Nephron (organoid): ENCODE measurements around the gene REEP2.
A peak's percentile ranks its signal among the peaks of the same experiment; 100 is the strongest.

Experiments
- H3K27ac Mint-ChIP-seq, 3 experiments: 2 replicates each; pipeline ENCODE4 v1.8.0; 2020; ENCODE audit warnings: mixed read lengths in 3 of 3, mild to moderate bottlenecking in 2 of 3, moderate library complexity in 1 of 3
- H3K27me3 Mint-ChIP-seq: 2 replicates; pipeline ENCODE4 v1.8.0; 2021; ENCODE audit warnings: low read depth, mild to moderate bottlenecking, moderate library complexity, mixed read lengths
- H3K36me3 Mint-ChIP-seq: 2 replicates; pipeline ENCODE4 v1.8.0; 2020; ENCODE audit warnings: low read depth, mixed read lengths
- H3K4me1 Mint-ChIP-seq: 2 replicates; pipeline ENCODE4 v1.8.0; 2020; ENCODE audit warnings: mixed read lengths
- H3K4me3 Mint-ChIP-seq, 3 experiments: 2 replicates each; pipeline ENCODE4 v1.8.0; 2020; ENCODE audit warnings: mild to moderate bottlenecking in 3 of 3, mixed read lengths in 3 of 3, moderate library complexity in 2 of 3
- H3K9me3 Mint-ChIP-seq: 2 replicates; pipeline ENCODE4 v1.8.0; 2020; ENCODE audit warnings: mixed read lengths
- TF ChIP-seq, protein P1 (sequence below), 3 experiments: fragments of 200-600 bp; sonication (generic); IDR thresholded peaks; one replicate each; pipeline ENCODE4 v1.5.0; 2021; ENCODE audit warnings: antibody characterized with exemption in 3 of 3; ENCODE audit not compliant: unreplicated experiment in 3 of 3

REEP2 gene

DNA sequence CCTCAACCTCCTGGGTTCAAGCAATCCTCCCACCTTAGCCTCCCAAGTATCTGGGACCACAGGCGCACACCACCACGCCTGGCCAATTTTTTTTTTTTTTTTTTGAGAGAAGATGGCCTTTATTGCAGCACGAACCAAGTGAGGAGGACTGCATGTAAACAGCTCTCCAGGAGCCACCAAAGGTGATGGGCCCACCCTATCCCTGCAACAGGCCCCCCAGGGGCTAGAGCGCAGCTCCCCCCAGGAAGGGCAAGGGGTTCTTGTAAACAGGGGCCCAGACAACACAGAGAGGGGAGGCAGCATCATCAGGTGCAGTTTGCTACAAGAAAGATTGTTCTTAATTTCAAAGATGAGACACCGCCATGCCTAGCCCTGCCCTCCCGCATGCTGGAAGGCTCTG lies 13.9 kb downstream of the REEP2 start:
- Mint-ChIP-seq H3K36me3 (no peaks in the 10 kb centered on the region), H3K4me1 (peaks cover 33% of the 10 kb centered on the region), H3K27me3 (peaks cover 29% of the 10 kb centered on the region), H3K27ac (no peak overlapping the region), H3K4me3 (no peak overlapping the region), H3K9me3 (no peaks in the 10 kb centered on the region)
- TF ChIP-seq, protein P1, sequence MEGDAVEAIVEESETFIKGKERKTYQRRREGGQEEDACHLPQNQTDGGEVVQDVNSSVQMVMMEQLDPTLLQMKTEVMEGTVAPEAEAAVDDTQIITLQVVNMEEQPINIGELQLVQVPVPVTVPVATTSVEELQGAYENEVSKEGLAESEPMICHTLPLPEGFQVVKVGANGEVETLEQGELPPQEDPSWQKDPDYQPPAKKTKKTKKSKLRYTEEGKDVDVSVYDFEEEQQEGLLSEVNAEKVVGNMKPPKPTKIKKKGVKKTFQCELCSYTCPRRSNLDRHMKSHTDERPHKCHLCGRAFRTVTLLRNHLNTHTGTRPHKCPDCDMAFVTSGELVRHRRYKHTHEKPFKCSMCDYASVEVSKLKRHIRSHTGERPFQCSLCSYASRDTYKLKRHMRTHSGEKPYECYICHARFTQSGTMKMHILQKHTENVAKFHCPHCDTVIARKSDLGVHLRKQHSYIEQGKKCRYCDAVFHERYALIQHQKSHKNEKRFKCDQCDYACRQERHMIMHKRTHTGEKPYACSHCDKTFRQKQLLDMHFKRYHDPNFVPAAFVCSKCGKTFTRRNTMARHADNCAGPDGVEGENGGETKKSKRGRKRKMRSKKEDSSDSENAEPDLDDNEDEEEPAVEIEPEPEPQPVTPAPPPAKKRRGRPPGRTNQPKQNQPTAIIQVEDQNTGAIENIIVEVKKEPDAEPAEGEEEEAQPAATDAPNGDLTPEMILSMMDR (IDR thresholded peaks at IDR 0.05; ENCODE audit: unreplicated experiment in 3 of 3), result no peak

DNA sequence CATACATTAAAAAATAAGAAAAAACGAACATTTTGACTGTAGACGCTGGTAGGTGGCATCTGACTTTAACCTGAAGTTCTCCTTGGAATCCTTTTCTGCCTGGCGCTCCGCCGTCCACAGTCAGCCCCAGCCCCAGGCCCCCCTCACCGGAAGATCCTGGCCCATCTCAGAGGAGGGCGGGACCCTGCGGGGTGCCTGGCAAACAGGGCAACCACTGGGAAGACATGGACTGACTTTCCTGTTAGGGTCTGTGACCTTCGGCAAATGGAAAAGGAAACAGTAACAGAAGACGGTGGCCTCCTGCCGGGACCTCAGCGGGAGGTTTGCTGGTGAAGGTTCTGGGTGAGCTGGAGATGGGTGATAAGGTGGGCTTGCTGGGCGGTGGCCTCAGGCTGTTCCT lies 14.7 kb downstream of the REEP2 start:
- H3K27me3 Mint-ChIP-seq, result peaks cover 29% of the 10 kb centered on the region
- TF ChIP-seq, protein P1 (IDR thresholded peaks at IDR 0.05; ENCODE audit: unreplicated experiment in 3 of 3), result no peak
- no peak overlapping the region for H3K4me3 Mint-ChIP-seq

DNA sequence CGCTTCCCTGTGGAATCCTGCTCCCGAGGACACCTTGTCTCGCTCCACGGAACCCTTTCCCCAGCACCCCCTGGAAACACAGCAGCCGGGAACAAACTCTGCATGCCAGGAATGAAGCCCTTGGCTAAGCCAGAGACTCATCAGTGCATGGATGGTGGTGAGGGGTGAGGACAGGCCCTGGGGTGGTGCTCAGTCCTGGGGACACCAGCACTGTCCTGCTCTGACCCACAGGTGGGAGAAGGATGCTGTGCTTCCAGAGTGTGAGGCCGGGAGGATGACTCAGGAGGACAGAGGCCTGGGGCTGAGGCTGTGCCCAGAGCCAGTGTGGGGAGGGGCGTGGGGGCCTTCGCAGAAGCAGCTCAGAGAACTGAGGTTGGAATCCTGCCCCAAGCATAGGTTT lies 15.3 kb downstream of the REEP2 start:
- peaks cover 33% of the 10 kb centered on the region for H3K4me1 Mint-ChIP-seq
- H3K27me3 Mint-ChIP-seq, result peaks cover 33% of the 10 kb centered on the region
- H3K36me3 Mint-ChIP-seq, result no peaks in the 10 kb centered on the region
- no peak overlapping the region for H3K4me3 Mint-ChIP-seq
- H3K9me3 Mint-ChIP-seq, result no peaks in the 10 kb centered on the region
- no peak overlapping the region for H3K27ac Mint-ChIP-seq
- TF ChIP-seq, protein P1 (IDR thresholded peaks at IDR 0.05; ENCODE audit: unreplicated experiment in 3 of 3), result no peak

More for the DNA sequence above, 14.7 kb downstream of the REEP2 start:
- no peaks in the 10 kb centered on the region for H3K36me3 Mint-ChIP-seq
- H3K4me1 Mint-ChIP-seq, result peaks cover 38% of the 10 kb centered on the region
- H3K9me3 Mint-ChIP-seq, result no peaks in the 10 kb centered on the region
- H3K27ac Mint-ChIP-seq, result no peak overlapping the region

DNA sequence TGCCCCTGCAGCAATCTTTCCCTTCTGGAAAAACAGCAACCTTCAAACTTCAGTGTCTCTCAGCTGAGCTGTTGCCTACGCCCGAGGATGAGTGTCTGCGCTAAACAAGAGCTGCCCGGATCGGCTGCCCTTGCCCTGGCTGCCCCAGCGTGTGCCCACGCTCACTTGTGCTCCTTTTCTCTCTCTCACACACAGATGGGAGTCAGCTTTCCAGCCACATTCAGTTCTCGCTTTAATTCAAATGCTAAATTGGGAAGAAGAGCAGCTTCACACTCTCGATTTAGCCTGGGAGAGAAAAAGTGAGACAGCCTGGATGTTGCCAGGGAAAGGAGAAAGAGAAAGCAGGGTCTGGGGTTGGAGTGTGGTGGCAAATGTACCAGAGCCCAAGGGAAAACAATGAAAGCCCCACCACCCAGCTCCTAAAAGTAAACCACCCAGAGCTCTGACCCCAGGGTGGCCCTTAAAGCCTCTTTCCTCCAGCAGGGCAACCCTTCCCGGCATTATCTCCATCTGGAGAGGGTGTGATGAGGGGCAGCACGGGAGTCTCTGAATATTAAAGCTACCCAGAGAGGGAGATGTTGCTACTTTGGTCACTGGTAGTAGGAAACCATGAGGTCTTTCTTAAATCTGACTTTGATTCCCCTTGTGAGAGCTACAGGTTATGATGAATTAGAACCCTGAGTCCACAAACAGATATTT lies 16.5 kb downstream of the REEP2 start:
- H3K27ac Mint-ChIP-seq, result no peak overlapping the region
- peaks cover 26% of the 10 kb centered on the region for H3K4me1 Mint-ChIP-seq
- no peaks in the 10 kb centered on the region for H3K9me3 Mint-ChIP-seq
- no peaks in the 10 kb centered on the region for H3K36me3 Mint-ChIP-seq
- no peak overlapping the region for H3K4me3 Mint-ChIP-seq
- H3K27me3 Mint-ChIP-seq, result peaks cover 28% of the 10 kb centered on the region
- TF ChIP-seq, protein P1 (IDR thresholded peaks at IDR 0.05; ENCODE audit: unreplicated experiment in 3 of 3), result no peak

- Mint-ChIP-seq H3K4me3 (no peak overlapping the region), H3K9me3 (no peaks in the 10 kb centered on the region), H3K4me1 (peaks cover 29% of the 10 kb centered on the region), H3K27me3 (peaks cover 25% of the 10 kb centered on the region), H3K36me3 (no peaks in the 10 kb centered on the region), H3K27ac (peak overlapping the region in 1 of 3 experiments; percentile 49)
- TF ChIP-seq, protein P1 (IDR thresholded peaks at IDR 0.05; ENCODE audit: unreplicated experiment in 3 of 3), result no peak
These were observed 18.8 kb downstream of the REEP2 start for GRCh38 chr5:138457531-138458275.
